Muscle of leg (tissue), 11 donors: ENCODE data around the gene STAT6. TPM values are rescaled to one million over a fixed set of nuclear protein-coding genes. Genes with fewer than 3 reads are reported as not detected.

Source experiments
- DNase-seq: peaks from one replicate; pipeline ENCODE4 v3.0.0; 2013
- H3K27ac ChIP-seq: one replicate; pipeline ENCODE4 v1.5.1; 2013; ENCODE audit warnings: mild to moderate bottlenecking, low read length, control low read depth
- H3K27me3 ChIP-seq: one replicate; pipeline ENCODE4 v1.6.1; 2013; ENCODE audit warnings: low read length; ENCODE audit not compliant: control insufficient read depth, insufficient read depth
- H3K36me3 ChIP-seq: one replicate; pipeline ENCODE4 v1.6.1; 2013; ENCODE audit warnings: low read length; ENCODE audit not compliant: control insufficient read depth, insufficient read depth
- H3K4me1 ChIP-seq: one replicate; pipeline ENCODE4 v1.6.1; 2013; ENCODE audit warnings: low read length; ENCODE audit not compliant: control insufficient read depth, insufficient read depth
- H3K4me3 ChIP-seq: one replicate; pipeline ENCODE4 v1.5.1; 2013; ENCODE audit warnings: low read length, control low read depth
- H3K9me3 ChIP-seq: replicated peaks from 2 replicates; pipeline ENCODE4 v1.6.1; 2013; ENCODE audit warnings: low read depth, low read length; ENCODE audit not compliant: control insufficient read depth
- WGBS: methylation state at CpG from one replicate; pipeline ENCODE4 v1.1.5; 2013; ENCODE audit warnings: missing lambda C conversion rate; ENCODE audit not compliant: insufficient coverage; 5-methylcytosine and 5-hydroxymethylcytosine counted together
- polyA plus RNA-seq, 8 donors: library from polyadenylated mRNA; unstranded; fragments of 120-200 nt; gene quantifications; one replicate each; pipeline versions ENCODE4 v1.2.1 to v1.2.3, GENCODE V29; 2013; ENCODE audit warnings: inconsistent platforms in 1 of 8, low replicate concordance in 1 of 8; ENCODE audit not compliant: insufficient read length in 8 of 8, insufficient read depth in 1 of 8
- total RNA-seq: library from RNA; stranded (reverse); fragments of 120-200 nt; gene quantifications from one replicate; pipeline ENCODE4 v1.2.4, GENCODE V29; 2013

The STAT6 gene
- total and polyA plus RNA-seq, 9 donors, result 26.9 to 56.3 (median 36.4) TPM

DNA sequence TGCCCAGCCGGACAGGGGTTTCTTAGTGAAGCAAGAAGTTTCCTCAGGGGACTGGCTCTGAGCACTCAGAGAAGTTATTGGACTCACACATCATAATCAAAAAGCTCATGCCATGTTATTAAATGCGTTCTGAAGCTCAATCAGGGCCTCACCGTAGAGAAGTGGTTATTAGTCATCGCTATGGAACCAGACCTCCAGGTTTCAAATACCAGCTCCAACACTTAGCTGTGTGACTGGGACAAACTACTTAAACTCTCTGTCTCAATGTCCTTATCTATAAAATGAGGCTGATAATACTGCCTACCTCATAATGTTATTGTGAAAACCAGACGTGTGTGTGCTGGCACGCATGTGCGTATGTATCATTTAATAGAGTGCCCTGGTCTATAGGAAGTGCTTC, 7.3 kb downstream of the STAT6 start:
- no CpG with 5 or more reads among the region's 7 CpGs for WGBS
- Histone ChIP-seq H3K27ac (no peak overlapping the region), H3K27me3 (no peaks in the 10 kb centered on the region), H3K36me3 (peaks cover 48% of the 10 kb centered on the region), H3K4me1 (peaks cover 25% of the 10 kb centered on the region), H3K9me3 (no peaks in the 10 kb centered on the region), H3K4me3 (no peak overlapping the region)
- DNase-seq, result no peak

DNA sequence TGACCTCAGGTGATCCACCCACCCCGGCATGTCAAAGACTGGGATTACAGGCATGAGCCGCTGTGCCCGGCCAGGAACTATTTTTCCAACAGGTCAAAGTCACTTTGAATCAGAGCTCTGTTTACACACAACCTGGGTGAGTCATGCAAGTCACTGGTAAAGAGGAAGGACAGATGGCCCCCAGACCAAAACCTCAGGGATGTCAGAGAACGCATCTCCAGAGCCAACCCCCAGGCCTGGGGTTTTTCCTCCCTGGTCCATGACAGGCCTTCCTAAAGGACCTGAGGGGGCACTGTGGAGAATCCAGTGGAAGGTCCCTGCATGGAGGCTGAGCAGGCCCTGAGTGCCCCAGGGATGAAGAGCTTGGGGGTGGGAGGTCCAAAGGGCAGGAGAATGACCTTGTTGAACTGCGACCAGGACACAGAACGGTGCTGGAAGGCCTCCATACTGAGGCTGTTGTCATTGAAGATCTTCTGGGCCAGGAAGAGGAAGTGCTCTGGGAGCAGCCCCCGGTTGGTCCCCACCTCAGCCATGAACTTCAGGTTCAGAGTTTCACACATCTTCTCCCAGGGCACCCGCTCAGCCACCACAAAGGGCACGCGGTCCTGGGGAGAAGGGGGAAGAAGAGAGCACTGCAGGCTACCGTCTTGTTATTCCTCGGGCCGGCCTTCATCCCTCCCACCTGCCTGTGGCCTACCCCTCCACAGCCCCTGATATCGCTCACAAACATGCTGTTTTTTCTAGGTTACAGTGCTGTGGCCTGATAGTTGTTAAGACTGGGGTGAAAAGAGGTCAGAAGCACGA, 9.1 kb downstream of the STAT6 start:
- Histone ChIP-seq H3K9me3 (no peaks in the 10 kb centered on the region), H3K4me3 (no peak overlapping the region), H3K27ac (no peak overlapping the region), H3K36me3 (peaks cover 44% of the 10 kb centered on the region), H3K4me1 (peaks cover 33% of the 10 kb centered on the region), H3K27me3 (no peaks in the 10 kb centered on the region)
- DNase-seq, result no peak
- no CpG with 5 or more reads among the region's 15 CpGs for WGBS

DNA sequence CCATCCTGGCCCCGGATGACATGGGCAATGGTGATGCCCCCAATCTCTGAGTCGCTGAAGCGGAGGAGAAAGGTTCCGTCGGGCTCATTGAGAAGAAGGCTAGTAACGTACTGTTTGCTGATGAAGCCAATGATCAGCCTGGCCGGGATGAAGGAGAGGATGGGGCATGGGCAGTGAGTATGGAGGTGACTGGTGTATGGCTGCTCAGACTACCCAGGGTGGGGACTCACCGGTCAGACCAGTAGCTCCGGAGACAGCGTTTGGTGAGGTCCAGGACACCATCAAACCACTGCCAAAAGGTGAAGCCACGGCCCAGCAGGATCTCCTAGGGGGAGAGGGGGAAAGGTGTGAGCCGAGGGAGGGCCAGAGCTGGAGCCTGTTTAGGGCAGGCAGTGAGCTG, 11.4 kb downstream of the STAT6 start:
- no peak overlapping the region for H3K4me3 ChIP-seq
- WGBS, result 72% methylated on average over 11 of the region's 12 CpGs
- no peaks in the 10 kb centered on the region for H3K9me3 ChIP-seq
- no peak overlapping the region for H3K27ac ChIP-seq
- peaks cover 45% of the 10 kb centered on the region for H3K36me3 ChIP-seq
- peaks cover 26% of the 10 kb centered on the region for H3K4me1 ChIP-seq
- H3K27me3 ChIP-seq, result no peaks in the 10 kb centered on the region
- DNase-seq, result no peak

DNA sequence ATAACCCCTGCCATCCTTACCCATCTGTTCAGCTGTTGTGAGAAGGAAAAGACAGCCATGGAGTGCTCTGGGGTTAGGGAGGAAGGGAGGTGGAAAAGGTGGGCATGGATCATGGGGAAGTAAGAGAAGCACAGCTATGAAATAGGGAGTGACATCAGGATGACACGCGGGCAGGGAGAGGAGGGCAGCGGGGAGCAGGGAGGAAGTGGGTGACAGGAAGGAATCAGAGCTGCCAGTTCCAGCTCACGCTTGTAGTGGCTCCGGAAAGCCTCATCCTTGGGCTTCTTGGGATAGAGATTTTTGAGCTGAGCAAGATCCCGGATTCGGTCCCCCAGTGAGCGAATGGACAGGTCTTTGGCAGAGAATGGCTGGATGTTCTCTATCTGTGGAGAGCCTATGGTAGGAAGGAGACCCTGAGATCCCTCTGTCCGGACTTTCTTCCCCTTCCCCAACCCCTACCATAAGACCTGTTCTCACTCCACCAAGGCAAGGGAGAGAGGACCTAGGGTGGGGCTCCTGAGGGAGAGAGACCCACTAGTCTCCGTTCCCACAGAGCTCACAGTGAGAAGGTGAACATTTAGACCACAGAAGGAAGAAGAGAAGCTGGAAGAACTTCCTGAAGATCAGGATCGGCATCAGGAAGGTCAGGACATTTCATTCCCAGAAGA, 12.0 kb downstream of the STAT6 start:
- H3K9me3 ChIP-seq, result no peaks in the 10 kb centered on the region
- peak overlapping the region; percentile 83 for H3K27ac ChIP-seq
- DNase-seq, result no peak
- H3K4me3 ChIP-seq, result no peak overlapping the region
- H3K27me3 ChIP-seq, result no peaks in the 10 kb centered on the region
- WGBS, result 54% methylated on average over 4 of the region's 11 CpGs
- H3K36me3 ChIP-seq, result peaks cover 45% of the 10 kb centered on the region
- H3K4me1 ChIP-seq, result peaks cover 31% of the 10 kb centered on the region

DNA sequence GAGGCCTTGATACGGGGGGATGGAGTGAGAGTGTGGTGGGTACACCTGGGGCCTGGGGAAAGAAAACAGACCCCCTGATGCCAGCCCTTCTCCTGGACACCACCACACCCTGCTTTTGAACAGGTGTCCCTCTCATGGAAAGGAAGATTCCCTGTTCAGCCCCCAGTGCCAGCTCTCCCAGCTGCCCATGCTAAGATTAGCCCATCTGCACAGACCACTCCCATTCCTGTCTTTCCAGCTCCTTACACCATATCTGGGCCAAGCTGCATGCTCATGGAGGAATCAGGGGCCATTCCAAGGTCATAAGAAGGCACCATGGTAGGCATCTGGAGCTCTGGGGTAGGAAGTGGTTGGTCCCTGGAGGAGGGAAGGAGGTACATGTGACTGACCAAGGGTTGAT, 12.6 kb downstream of the STAT6 start:
- peaks cover 45% of the 10 kb centered on the region for H3K36me3 ChIP-seq
- no peak overlapping the region for H3K4me3 ChIP-seq
- no peaks in the 10 kb centered on the region for H3K9me3 ChIP-seq
- DNase-seq, result no peak
- no peaks in the 10 kb centered on the region for H3K27me3 ChIP-seq
- peak overlapping the region; percentile 83 for H3K27ac ChIP-seq
- H3K4me1 ChIP-seq, result peaks cover 37% of the 10 kb centered on the region
- no CpG with 5 or more reads among the region's 1 CpG for WGBS

DNA sequence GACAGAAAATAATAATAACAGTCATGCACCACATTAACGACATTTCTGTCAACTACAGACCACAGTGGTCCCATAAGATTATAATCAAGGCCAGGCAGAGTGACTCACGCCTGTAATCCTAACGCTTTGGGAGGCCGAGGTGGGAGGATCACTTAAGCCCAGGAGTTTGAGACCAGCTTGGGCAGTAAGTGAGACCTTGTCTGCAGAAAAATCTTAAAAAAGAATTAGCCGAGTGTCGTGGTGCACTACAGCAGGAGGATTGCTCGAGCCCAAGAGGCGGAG, 13.7 kb downstream of the STAT6 start:
- no peak for DNase-seq
- Histone ChIP-seq H3K36me3 (peaks cover 56% of the 10 kb centered on the region), H3K27ac (no peak overlapping the region), H3K9me3 (no peaks in the 10 kb centered on the region), H3K27me3 (no peaks in the 10 kb centered on the region), H3K4me3 (no peak overlapping the region), H3K4me1 (peaks cover 47% of the 10 kb centered on the region)
- WGBS, result 86% methylated on average over 6 of the region's 8 CpGs

DNA sequence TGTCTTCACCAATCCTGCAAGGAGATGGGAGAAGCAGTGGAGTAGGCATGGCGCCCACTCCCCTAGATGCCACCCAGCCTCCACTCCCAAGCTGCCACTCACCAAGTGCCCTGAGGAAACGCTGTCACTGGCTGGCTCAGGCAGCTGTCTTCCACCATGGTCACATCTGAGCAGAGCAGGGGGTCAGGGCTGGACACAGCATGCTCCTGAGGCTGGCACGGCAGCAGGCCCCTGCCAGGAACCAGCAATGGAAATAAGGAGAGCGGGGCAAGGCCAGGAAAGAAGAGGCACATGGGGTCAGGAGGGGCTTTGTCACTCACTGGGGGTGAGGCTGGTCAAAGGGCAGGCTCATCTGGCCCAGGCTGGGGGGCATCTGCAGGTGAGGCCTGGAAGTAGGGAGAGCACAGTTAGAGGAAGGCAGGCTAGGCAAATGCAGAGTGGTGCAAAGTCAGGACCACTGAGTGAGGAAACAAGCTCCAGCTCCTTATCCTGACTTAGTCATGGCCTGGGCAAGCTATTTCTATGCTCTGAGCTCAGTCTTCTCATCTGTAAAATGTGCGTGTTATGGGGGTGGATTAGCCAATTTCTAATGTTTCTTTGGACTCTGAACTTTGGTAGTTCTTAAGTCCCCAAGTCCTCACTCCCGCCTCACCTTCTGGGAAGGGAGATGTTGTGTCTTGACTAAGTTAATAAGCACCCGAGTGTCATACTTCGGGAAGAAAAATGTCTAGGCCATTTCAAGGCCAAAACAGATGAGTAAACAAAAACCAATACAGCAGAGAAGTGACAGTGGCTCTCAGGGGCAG, 14.2 kb downstream of the STAT6 start:
- Histone ChIP-seq H3K27me3 (no peaks in the 10 kb centered on the region), H3K9me3 (no peaks in the 10 kb centered on the region), H3K4me1 (peaks cover 53% of the 10 kb centered on the region), H3K36me3 (peaks cover 61% of the 10 kb centered on the region), H3K4me3 (no peak overlapping the region), H3K27ac (peak overlapping the region; percentile 11)
- WGBS, result 71% methylated on average over 4 of the region's 8 CpGs
- DNase-seq, result no peak

DNA sequence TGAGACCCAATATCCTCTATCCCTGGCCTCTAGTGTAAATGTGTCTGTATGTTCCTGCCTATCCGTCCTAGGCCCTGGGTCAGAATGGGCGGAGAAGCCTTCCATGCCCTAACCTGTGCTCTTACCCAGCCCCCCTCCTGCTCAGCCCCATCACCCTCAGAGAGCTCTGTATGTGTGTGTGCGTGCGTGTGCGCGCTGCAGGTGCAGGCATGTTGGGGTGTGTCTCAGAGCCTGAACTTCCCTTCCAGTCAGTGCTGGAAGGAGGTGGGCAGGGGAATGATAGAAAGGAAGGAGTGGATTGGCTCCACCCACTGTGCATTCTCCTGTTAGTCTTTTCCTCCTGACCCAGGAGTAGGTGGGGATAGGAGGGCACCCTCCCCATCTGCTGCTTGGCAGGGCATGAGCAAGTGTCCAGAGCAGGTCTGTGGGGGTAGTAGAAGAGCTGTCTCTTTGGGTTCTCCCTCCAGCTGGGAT, 15.0 kb downstream of the STAT6 start:
- DNase-seq, result no peak
- WGBS, result 65% methylated on average over 4 of the region's 6 CpGs
- peaks cover 69% of the 10 kb centered on the region for H3K36me3 ChIP-seq
- H3K27ac ChIP-seq, result no peak overlapping the region
- no peaks in the 10 kb centered on the region for H3K9me3 ChIP-seq
- H3K27me3 ChIP-seq, result no peaks in the 10 kb centered on the region
- H3K4me3 ChIP-seq, result no peak overlapping the region
- peaks cover 60% of the 10 kb centered on the region for H3K4me1 ChIP-seq

DNA sequence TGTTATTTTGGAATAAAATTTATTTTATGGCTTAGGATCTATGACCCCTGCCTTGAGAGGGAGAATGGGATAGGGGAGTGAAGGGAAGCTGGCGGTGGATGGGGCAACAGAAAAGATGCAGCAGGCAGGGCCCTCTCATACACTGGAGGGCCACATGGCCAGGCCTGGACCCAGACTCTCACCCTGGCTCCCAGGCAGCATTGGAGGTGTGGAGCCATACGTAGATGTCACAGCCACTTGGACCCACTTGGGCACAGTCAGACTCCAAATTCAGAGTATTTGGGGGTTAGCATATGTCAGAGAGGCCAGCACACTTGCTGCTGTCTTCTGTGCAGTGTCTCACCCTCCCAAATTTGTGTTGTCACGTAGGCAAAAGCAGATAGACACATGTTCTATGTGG, 15.7 kb downstream of the STAT6 start:
- Histone ChIP-seq H3K4me1 (peaks cover 67% of the 10 kb centered on the region), H3K4me3 (no peak overlapping the region), H3K9me3 (no peaks in the 10 kb centered on the region), H3K27ac (no peak overlapping the region), H3K27me3 (no peaks in the 10 kb centered on the region), H3K36me3 (peaks cover 76% of the 10 kb centered on the region)
- DNase-seq, result no peak
- 75% methylated on average over 1 of the region's 3 CpGs for WGBS
